Mesendoderm (in vitro differentiated cells): ENCODE results near the gene HMCN2.
"Not testable (repeated sequence)": the region's sequence is repeated elsewhere in the genome, so short reads cannot be mapped to it uniquely, and the experiment has no call there.

Experiments
- DNase-seq: peaks from one replicate; pipeline ENCODE4 v3.0.0; 2013
- H2AK5ac ChIP-seq: 2 replicates; pipeline ENCODE4 v1.6.1; 2013; ENCODE audit warnings: low read length, inconsistent platforms
- H2BK120ac ChIP-seq: 2 replicates; pipeline ENCODE4 v1.6.1; 2013; ENCODE audit warnings: low read depth, mild to moderate bottlenecking, low read length, moderate library complexity, mixed read lengths
- H2BK15ac ChIP-seq: replicated peaks from 2 replicates; pipeline ENCODE4 v1.6.1; 2013; ENCODE audit warnings: low read depth, mild to moderate bottlenecking, moderate library complexity
- H2BK5ac ChIP-seq: 2 replicates; pipeline ENCODE4 v1.6.1; 2013; ENCODE audit warnings: low read length, inconsistent platforms
- H3K18ac ChIP-seq: 2 replicates; pipeline ENCODE4 v1.6.1; 2013; ENCODE audit warnings: mild to moderate bottlenecking, low read length, mixed read lengths
- H3K23ac ChIP-seq: one replicate; pipeline ENCODE4 v1.6.1; 2013; ENCODE audit warnings: low read length
- H3K27ac ChIP-seq: 2 replicates; pipeline ENCODE4 v1.5.1; 2013; ENCODE audit warnings: low read depth, mild to moderate bottlenecking, inconsistent platforms, low read length, moderate library complexity
- H3K27me3 ChIP-seq: 2 replicates; pipeline ENCODE4 v1.6.1; 2013; ENCODE audit warnings: low read length, control low read depth, mild to moderate bottlenecking, inconsistent platforms; ENCODE audit not compliant: insufficient read depth, poor library complexity
- H3K36me3 ChIP-seq: 2 replicates; pipeline ENCODE4 v1.6.1; 2013; ENCODE audit warnings: low read length, inconsistent platforms; ENCODE audit not compliant: control insufficient read depth, insufficient read depth
- H3K4ac ChIP-seq: one replicate; pipeline ENCODE4 v1.6.1; 2013; ENCODE audit warnings: low read depth, mild to moderate bottlenecking, low read length, moderate library complexity
- H3K4me1 ChIP-seq: 2 replicates; pipeline ENCODE4 v1.6.1; 2013; ENCODE audit warnings: low read depth, low read length, inconsistent platforms; ENCODE audit not compliant: control insufficient read depth
- H3K4me2 ChIP-seq: 2 replicates; pipeline ENCODE4 v1.6.1; 2013; ENCODE audit warnings: low read length
- H3K4me3 ChIP-seq: 2 replicates; pipeline ENCODE4 v1.5.1; 2013; ENCODE audit warnings: mild to moderate bottlenecking, low read length
- H3K56ac ChIP-seq: one replicate; pipeline ENCODE4 v1.6.1; 2013; ENCODE audit warnings: low read length
- H3K79me1 ChIP-seq: 2 replicates; pipeline ENCODE4 v1.6.1; 2013; ENCODE audit warnings: low read length, inconsistent platforms
- H3K79me2 ChIP-seq: 2 replicates; pipeline ENCODE4 v1.6.1; 2013; ENCODE audit warnings: mild to moderate bottlenecking, low read length; ENCODE audit not compliant: control insufficient read depth, insufficient read depth
- H3K9ac ChIP-seq: 2 replicates; pipeline ENCODE4 v1.6.1; 2013; ENCODE audit warnings: low read length, inconsistent platforms
- H4K5ac ChIP-seq: one replicate; pipeline ENCODE4 v1.6.1; 2013; ENCODE audit warnings: low read length
- H4K8ac ChIP-seq: one replicate; pipeline ENCODE4 v1.6.1; 2013; ENCODE audit warnings: low read depth, mild to moderate bottlenecking, control low read depth, low read length, moderate library complexity
- WGBS: extraction: QIAGEN DNeasy Blood & Tissue Kit; methylation state at CpG from one replicate; pipeline ENCODE4 v1.1.7; 2013; ENCODE audit warnings: low lambda C conversion rate, missing lambda C conversion rate; ENCODE audit not compliant: insufficient coverage; ENCODE audit errors: extremely low coverage; 5-methylcytosine and 5-hydroxymethylcytosine counted together

The HMCN2 gene

DNA sequence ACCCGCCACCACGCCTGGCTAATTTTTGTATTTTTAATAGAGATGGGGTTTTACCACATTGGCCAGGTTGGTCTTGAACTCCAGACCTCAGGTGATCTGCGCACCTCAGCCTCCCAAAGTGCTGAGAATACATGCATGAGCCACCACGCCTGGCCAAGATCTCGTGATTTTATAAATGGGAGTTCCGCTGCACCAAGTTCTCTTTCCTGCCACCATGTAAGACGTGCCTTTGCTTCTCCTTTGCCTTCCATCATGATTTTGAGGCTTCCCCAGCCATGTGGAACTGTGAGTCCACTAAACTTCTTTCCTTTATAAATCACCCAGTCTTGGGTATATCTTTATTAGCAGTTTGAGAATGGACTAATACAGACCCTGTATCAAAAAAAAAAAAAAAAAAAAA, 7.4 kb upstream of the HMCN2 start:
- not testable (repeated sequence) for H3K27me3 ChIP-seq, H4K5ac ChIP-seq, H3K36me3 ChIP-seq, H3K4me3 ChIP-seq, H4K8ac ChIP-seq, H3K23ac ChIP-seq, H3K4me1 ChIP-seq, H3K18ac ChIP-seq, H2AK5ac ChIP-seq, H3K79me1 ChIP-seq, H3K79me2 ChIP-seq, H3K4ac ChIP-seq, H3K56ac ChIP-seq, H2BK15ac ChIP-seq, H2BK5ac ChIP-seq, DNase-seq, H3K4me2 ChIP-seq, H3K9ac ChIP-seq, H2BK120ac ChIP-seq, H3K27ac ChIP-seq
- no CpG with 5 or more reads among the region's 7 CpGs for WGBS

DNA sequence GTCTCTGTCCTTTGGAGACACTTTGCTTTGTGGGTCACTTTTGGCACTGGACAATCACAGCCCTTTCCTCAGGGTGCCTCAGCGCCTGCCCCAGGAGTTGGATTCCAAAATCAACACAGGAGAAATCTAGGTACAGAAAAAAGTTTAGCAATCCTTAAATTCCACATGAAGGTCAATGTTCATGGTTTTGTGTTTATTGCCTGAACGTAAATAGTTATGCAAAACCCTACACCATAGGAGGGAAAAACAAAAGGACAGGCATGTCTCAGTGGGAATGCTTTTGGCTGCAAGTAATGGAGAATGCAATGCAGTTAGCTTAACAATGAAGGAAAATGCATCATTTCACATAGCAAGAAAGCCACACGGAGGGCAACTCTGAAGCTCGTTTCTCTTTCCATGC, 6.5 kb upstream of the HMCN2 start:
- no peak overlapping the region for H2BK5ac ChIP-seq
- no peak overlapping the region for H3K18ac ChIP-seq
- H2BK120ac ChIP-seq = no peak overlapping the region
- H2AK5ac ChIP-seq = no peak overlapping the region
- no peaks in the 10 kb centered on the region for H3K36me3 ChIP-seq
- WGBS = no CpG with 5 or more reads among the region's 4 CpGs
- no peak overlapping the region for H3K4ac ChIP-seq
- H3K9ac ChIP-seq = no peak overlapping the region
- H3K4me3 ChIP-seq = no peak overlapping the region
- H4K8ac ChIP-seq = no peak overlapping the region
- no peak overlapping the region for H3K56ac ChIP-seq
- H3K79me1 ChIP-seq = no peaks in the 10 kb centered on the region
- no peak overlapping the region for H2BK15ac ChIP-seq
- no peak overlapping the region for H3K23ac ChIP-seq
- no peak overlapping the region for H3K4me2 ChIP-seq
- H3K27me3 ChIP-seq = no peaks in the 10 kb centered on the region
- no peaks in the 10 kb centered on the region for H3K79me2 ChIP-seq
- H3K4me1 ChIP-seq = no peaks in the 10 kb centered on the region
- H3K27ac ChIP-seq = no peak overlapping the region
- DNase-seq = no peak
- no peak overlapping the region for H4K5ac ChIP-seq

GRCh38 chr9:130260816-130261765, 4.5 kb upstream of the HMCN2 start:
- no peak overlapping the region for H2BK15ac ChIP-seq
- H3K18ac ChIP-seq = no peak overlapping the region
- H4K8ac ChIP-seq = no peak overlapping the region
- H3K4ac ChIP-seq = no peak overlapping the region
- H3K4me3 ChIP-seq = no peak overlapping the region
- no peaks in the 10 kb centered on the region for H3K79me1 ChIP-seq
- no peaks in the 10 kb centered on the region for H3K27me3 ChIP-seq
- H2BK120ac ChIP-seq = no peak overlapping the region
- H3K27ac ChIP-seq = no peak overlapping the region
- no peak overlapping the region for H3K4me2 ChIP-seq
- H2BK5ac ChIP-seq = no peak overlapping the region
- DNase-seq = no peak
- no peak overlapping the region for H2AK5ac ChIP-seq
- no peaks in the 10 kb centered on the region for H3K4me1 ChIP-seq
- no peak overlapping the region for H3K9ac ChIP-seq
- no peaks in the 10 kb centered on the region for H3K79me2 ChIP-seq
- WGBS = no CpG with 5 or more reads among the region's 16 CpGs
- no peak overlapping the region for H4K5ac ChIP-seq
- no peak overlapping the region for H3K56ac ChIP-seq
- no peak overlapping the region for H3K23ac ChIP-seq
- no peaks in the 10 kb centered on the region for H3K36me3 ChIP-seq

- H2BK5ac ChIP-seq = no peak overlapping the region
- no peak overlapping the region for H2BK120ac ChIP-seq
- H3K4me2 ChIP-seq = no peak overlapping the region
- no peaks in the 10 kb centered on the region for H3K36me3 ChIP-seq
- H4K8ac ChIP-seq = no peak overlapping the region
- no peak overlapping the region for H3K4ac ChIP-seq
- H4K5ac ChIP-seq = no peak overlapping the region
- no peak overlapping the region for H2BK15ac ChIP-seq
- no CpG with 5 or more reads among the region's 17 CpGs for WGBS
- H3K56ac ChIP-seq = no peak overlapping the region
- no peak overlapping the region for H2AK5ac ChIP-seq
- DNase-seq = no peak
- no peak overlapping the region for H3K4me3 ChIP-seq
- H3K4me1 ChIP-seq = no peaks in the 10 kb centered on the region
- no peak overlapping the region for H3K27ac ChIP-seq
- no peaks in the 10 kb centered on the region for H3K79me1 ChIP-seq
- H3K27me3 ChIP-seq = no peaks in the 10 kb centered on the region
- no peaks in the 10 kb centered on the region for H3K79me2 ChIP-seq
- H3K23ac ChIP-seq = no peak overlapping the region
- no peak overlapping the region for H3K18ac ChIP-seq
- H3K9ac ChIP-seq = no peak overlapping the region
These were observed 3.4 kb upstream of the HMCN2 start for GRCh38 chr9:130262061-130262745.

- Histone ChIP-seq H3K4me3 (no peak overlapping the region), H2BK120ac (no peak overlapping the region), H3K79me1 (no peaks in the 10 kb centered on the region), H3K27ac (no peak overlapping the region), H2BK5ac (no peak overlapping the region), H4K8ac (no peak overlapping the region), H3K4me2 (no peak overlapping the region), H3K18ac (no peak overlapping the region), H2BK15ac (no peak overlapping the region), H3K36me3 (no peaks in the 10 kb centered on the region), H3K79me2 (no peaks in the 10 kb centered on the region), H3K9ac (no peak overlapping the region), H3K4me1 (no peaks in the 10 kb centered on the region), H2AK5ac (no peak overlapping the region), H4K5ac (no peak overlapping the region), H3K4ac (no peak overlapping the region), H3K56ac (no peak overlapping the region), H3K27me3 (no peaks in the 10 kb centered on the region), H3K23ac (no peak overlapping the region)
- DNase-seq = no peak
- WGBS = no CpG with 5 or more reads among the region's 7 CpGs
These were observed 2.8 kb upstream of the HMCN2 start for GRCh38 chr9:130262771-130263170.
